Esophagus muscularis mucosa (tissue), 4 donors: ENCODE data around the gene ZSWIM6.

Experiments
- CTCF ChIP-seq, 3 experiments: fragments of 200-600 bp in 2 of 3; fragments of 450-650 bp in 1 of 3; sonication (generic) in 2 of 3; IDR thresholded peaks; one replicate each; pipeline ENCODE4 v1.5.1; 2017 to 2019; ENCODE audit warnings: antibody characterized with exemption in 3 of 3, mild to moderate bottlenecking in 2 of 3, moderate library complexity in 1 of 3
- EP300 ChIP-seq: sonication (generic); formaldehyde crosslinking; IDR thresholded peaks from one replicate; pipeline ENCODE4 v1.6.1; 2017; ENCODE audit warnings: antibody characterized with exemption
- POLR2A ChIP-seq: fragments of 450-650 bp; IDR thresholded peaks from one replicate; pipeline ENCODE4 v1.6.1; 2017; ENCODE audit warnings: antibody characterized with exemption, moderate library complexity, mild to moderate bottlenecking, low read depth
- POLR2AphosphoS5 ChIP-seq, 2 donors: sonication (generic); formaldehyde crosslinking; IDR thresholded peaks; one replicate each; pipeline ENCODE4 v1.6.1; 2017; ENCODE audit warnings: antibody characterized with exemption in 2 of 2

GRCh38 chr5:61505281-61505680 is 173.2 kb downstream of the ZSWIM6 start:
- TF ChIP-seq CTCF (IDR thresholded peaks at IDR 0.05), result no peak
- no peak for TF ChIP-seq EP300
- TF ChIP-seq POLR2AphosphoS5 (IDR thresholded peaks at IDR 0.05), result no peak
- no peak for TF ChIP-seq POLR2A
